GM18508 (cell line): ENCODE data around the gene CYP19A1.
"Not testable (repeated sequence)": the region's sequence is repeated elsewhere in the genome, so short reads cannot be mapped to it uniquely, and the experiment has no call there.

Source experiments
- ATAC-seq: cut with Tn5 transposase; IDR thresholded peaks from one replicate; pipeline ENCODE4 v1.9.1; 2021; ENCODE audit warnings: moderate number of reproducible peaks; ENCODE audit not compliant: insufficient read depth, unreplicated experiment

The CYP19A1 gene

DNA sequence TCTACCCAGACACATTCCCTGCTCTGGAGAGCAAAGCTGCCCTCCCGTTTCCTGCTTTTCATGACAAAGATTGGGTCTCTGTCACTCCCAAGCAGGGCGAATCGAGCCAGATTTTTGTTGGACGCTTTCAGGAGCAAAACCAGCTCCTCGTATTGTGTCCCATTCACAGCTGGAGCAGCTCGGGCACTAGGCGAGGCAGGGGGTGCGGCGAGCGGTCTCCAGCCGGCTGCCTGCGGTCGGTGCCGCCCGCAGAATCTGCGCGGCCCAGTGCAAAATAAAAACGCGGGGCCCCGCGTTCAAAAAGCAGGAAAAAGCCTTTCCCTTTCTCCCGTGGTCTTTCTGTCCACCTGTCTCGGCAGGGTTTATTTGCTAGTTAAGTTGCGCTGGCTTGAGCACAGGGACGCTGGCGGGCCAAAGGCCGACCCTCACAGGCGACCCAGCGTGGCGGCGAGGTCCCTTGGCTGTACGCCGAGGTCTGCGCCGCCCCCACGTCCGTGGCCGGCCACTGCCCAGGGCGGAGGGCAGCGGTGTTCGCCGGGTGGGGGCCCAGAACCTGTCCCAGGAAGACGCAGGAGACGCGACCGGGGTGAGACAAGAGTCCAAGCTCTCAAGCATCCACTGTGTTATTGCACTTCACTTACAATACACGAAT lies 71.2 kb downstream of the CYP19A1 start:
- no peak for ATAC-seq

DNA sequence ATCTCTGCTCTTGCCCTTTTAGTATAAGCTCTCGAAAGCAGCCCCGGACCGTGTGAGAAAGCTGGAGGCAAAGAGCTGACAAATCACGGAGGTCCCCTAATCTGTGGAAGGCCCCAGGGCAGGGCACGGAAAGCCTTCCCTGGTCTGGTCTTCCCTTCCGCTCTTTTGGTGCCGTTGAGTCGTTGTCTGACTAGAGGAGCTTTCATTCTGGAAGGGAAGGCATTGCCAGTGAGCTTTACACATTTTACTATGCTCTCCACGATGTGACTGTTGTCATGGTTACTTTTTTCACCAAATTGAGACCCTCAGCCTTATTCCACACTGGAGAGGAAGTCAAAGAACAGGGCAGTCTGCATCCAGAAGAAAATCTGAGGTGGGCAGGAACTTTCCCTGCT lies 71.7 kb downstream of the CYP19A1 start:
- no peak for ATAC-seq

GRCh38 chr15:51265037-51265555 lies 73.3 kb downstream of the CYP19A1 start:
- ATAC-seq: no peak

DNA sequence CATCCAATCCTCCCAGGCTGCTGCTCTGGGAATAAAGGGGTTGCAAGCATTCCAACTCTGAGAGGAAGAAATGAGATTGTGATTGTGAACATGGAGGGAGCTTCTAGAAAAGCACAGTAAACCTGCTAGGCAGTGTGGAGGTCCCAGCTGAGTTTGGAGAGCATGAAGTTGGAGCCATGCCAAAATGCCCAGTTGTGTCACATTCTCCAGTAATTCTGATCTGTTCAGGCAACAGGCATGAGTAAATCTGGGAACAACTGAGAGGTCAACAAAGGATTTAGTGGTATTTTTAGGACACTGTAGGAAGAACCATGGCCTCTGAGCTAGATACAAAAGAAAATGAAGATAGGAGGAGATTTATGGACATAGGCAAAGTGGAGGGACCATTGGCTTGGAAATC lies 74.7 kb downstream of the CYP19A1 start:
- no peak for ATAC-seq

DNA sequence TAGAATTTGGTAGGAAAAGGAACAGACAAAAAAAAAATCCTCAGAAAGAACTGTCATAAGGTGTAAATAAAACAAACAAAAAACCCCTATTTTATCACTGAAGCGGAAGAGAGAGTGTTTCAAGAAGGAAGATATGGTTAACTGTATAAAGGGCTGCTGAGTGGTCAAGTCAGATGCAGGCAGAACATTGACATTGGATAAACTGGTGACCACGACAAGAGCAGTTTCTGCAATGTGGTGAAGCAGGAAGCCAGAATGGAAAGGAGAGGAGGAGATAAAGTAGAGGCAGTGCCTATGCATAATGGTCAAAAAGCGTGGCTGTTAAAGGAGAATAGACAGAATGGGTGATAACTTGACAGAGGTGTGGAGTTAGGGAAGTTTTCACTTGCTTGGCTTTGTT lies 75.3 kb downstream of the CYP19A1 start:
- ATAC-seq: no peak

DNA sequence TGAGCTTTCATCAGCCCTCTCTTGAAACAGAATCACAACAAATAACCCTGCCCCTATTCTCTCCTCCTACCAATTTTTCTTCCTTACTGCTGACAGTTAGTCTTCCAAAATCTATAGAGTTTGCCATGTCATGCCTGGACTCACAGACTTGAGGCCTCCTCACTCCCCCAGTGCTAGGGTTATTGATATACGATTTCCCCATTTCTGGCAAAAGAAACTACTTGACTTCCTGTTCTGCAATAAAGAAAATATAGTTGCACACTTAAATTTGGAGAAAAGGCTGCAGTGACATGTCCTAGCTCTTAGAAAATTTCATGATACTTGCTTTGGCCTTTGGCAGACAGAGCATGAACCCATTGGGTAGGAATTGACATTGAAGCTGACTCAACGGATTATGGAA lies 75.9 kb downstream of the CYP19A1 start:
- no peak for ATAC-seq

DNA sequence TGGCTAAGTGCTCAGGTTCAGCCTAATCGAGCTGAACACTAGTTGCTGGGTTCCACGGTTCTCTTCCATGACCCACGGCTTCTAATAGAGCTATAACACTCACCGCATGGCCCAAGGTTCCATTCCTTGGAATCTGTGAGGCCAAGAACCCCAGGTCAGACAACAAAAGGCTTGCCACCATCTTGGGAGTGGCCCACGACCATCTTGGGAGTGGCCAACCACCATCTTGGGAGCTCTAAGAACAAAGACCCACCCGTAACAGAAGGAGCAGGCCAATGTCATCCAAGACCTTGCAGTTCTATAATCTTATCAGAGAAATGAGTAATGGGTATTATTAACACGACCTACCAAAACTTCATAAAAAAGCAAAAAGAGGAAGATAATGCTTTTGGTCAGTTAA lies 77.3 kb downstream of the CYP19A1 start:
- not testable (repeated sequence) for ATAC-seq

DNA sequence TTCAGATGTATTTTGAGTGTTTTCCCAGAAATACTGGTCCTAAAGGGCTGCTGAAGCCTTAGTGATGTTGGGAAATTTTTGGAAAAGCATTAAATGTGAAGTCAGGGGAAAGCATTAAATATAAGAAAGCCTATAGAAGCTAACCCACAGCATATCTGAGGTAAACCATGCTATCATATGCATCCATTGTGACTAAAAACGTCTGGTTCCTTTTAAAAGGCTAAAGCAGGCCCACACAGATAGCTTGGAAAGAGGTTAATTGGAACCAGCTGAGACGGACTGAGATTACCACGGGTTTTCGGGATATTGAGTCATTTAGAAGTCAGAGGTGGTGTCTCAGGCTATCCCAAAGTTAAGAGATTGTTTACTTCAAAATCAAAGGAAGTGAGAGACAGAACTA lies 78.2 kb downstream of the CYP19A1 start:
- no peak for ATAC-seq

DNA sequence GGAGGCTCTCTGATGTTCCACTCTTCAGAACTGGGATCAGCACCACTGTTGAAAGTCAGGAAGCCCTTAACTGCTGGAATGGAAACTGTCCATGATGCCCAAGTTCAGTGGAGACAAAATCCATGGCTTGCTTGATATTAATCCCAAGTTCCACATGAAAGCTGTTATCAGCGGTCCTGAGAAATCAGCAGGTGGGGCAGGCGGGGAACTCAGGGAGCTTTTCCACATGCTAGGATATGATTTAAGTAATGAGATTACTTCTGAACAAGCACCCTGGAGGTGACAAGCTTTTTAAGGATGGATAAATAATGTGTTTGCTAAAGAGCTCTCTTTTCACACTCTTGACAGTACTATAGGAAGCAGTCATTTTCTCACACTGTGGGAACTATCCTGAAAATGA lies 82.9 kb downstream of the CYP19A1 start:
- no peak for ATAC-seq

GRCh38 chr15:51253366-51253765 lies 85.0 kb downstream of the CYP19A1 start:
- no peak for ATAC-seq

DNA sequence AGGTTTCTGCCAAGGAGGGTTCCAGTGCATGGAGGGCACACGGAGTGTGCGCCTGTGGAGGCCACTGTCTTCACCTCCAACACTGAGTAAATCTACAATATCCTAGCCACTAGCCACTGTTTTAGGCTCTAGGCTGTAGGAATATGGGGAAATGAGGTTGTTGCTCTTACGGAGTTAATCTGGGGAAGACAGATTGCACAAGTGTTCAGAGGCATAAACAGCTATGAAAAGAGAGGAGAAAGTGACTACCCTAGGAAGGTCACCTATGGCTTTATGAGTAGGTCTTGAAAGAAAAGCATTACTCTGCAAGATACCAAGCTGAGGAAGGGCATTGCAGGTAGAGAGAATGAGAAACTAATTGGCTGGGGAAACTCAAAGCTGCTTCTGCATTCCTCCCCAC lies 85.7 kb downstream of the CYP19A1 start:
- no peak for ATAC-seq

DNA sequence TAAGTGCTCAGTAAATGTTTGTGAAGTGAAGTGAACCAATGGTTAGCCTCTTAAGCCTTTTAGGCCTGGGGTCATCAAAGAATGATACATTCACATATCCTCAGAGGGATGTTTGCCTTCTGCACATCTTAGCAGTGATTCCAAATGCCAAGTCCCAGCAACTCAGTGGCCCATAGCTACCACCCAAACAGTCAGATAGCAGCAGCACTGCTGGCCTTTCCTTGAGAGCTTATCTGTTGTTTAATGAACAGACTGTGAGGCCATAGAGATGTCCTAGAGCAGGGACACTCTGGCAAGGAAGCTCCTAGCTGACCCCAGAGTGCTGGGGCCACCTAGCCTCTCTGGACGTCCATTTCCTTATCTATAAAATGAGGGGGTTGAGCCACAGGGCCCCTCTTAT lies 86.8 kb downstream of the CYP19A1 start:
- ATAC-seq: no peak

- no peak for ATAC-seq
These were observed 88.0 kb downstream of the CYP19A1 start for GRCh38 chr15:51250217-51251011.

DNA sequence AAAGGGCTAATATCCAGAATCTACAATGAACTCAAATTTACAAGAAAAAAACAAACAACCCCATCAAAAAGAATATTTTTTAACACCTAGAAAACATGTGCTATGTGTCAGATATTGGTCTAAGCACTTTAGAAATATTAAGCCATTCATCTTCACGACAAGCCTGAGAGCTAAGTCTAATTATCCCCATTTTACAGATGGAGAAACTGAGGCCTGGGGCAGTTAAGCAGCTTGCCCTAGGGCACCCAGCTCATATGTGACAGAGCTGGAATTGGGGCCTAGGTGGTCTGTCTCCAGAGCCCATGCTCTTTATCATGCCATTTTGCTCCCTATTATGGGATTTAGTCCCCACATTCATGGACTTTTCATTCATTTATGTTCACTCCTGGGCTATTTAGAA lies 92.8 kb downstream of the CYP19A1 start:
- ATAC-seq: no peak

DNA sequence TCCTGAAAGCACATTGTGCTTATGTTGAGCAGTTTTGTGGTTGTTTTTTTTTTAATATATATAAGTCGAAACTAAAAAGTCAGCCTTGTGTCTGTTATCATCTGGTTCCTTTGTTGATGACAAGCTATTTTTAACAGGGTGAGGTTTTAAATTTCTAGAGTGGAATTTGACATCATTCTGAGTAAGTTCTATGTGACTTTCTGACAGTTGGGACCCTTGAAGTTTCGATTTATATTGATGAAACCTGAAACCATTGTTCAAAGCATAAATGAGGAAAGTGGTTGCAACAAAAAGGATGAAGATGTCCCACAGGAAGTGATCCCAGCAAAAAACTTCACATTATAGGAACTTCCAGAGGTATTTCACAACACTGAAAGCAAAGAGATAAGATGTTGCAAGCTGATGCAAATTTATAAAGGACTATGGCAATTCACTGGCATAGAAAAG lies 94.0 kb downstream of the CYP19A1 start:
- no peak for ATAC-seq

GRCh38 chr15:51243774-51244173 lies 94.6 kb downstream of the CYP19A1 start:
- ATAC-seq: no peak

GRCh38 chr15:51240066-51240465 lies 98.3 kb downstream of the CYP19A1 start:
- no peak for ATAC-seq

DNA sequence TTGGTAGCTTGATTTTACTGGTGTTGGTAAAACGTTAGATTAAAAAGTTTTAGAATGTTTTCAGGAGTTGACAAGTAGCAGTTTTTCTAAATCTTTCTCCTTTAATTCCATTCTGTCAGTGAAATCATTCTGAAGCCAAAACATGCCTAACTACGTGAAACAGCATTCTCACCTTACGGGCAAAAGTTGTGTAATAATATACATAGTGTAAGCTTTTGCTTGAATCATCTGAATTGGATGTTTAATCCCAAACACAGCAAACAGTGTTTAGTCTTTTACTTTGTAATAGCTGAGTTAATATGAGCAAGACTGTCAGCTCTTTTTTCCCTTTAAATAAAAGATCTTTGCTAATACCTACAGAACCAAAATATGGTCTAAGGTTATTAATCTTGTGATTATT lies 100.6 kb downstream of the CYP19A1 start:
- no peak for ATAC-seq

- ATAC-seq: no peak
These were observed 104.0 kb downstream of the CYP19A1 start for GRCh38 chr15:51234176-51234927.

- ATAC-seq: no peak
These were observed 105.8 kb downstream of the CYP19A1 start for GRCh38 chr15:51232581-51232980.

- no peak for ATAC-seq
These were observed 108.5 kb downstream of the CYP19A1 start for GRCh38 chr15:51229907-51230330.
